ENCODE data around the gene CAMSAP3.

GRCh38 chr19:7625763-7626372 lies 30.2 kb downstream of the CAMSAP3 start:
- no peak for TF ChIP-seq CTCF (IDR thresholded peaks at IDR 0.05; ENCODE audit: poor library complexity)
- no peak for TF ChIP-seq EZH2phosphoT487 (IDR thresholded peaks at IDR 0.05; ENCODE audit: low read depth, severe bottlenecking, unreplicated experiment)

Measured in hepatocyte (in vitro differentiated cells).